DMS53 (cell line): ENCODE measurements around the gene RTP2.
"Not testable (repeated sequence)": the region's sequence is repeated elsewhere in the genome, so short reads cannot be mapped to it uniquely, and the experiment has no call there.

Experiments used
- DNase-seq: peaks from one replicate; lab custom pipeline; 2025; lab: John Stamatoyannopoulos, UW

RTP2 gene

DNA sequence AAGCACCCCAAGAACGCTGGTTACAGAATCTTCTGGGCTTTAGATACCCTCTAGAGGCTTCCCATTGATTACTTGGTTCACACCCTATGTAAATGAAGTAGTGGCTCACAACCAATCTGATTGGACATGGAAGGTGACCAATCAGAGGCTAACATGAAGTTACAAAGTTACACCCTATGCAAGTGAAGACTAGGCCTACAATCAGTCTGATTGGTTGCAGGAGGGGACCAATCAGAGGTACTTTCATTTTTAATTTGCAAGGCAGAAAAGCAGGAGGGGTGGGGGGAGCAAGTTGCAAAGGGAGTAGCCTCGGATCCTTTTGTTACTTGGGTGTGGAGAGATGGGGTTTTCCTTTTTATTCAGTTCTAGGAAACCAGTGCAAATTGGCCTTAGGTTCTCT, 11.1 kb upstream of the RTP2 start:
- no peak for DNase-seq

DNA sequence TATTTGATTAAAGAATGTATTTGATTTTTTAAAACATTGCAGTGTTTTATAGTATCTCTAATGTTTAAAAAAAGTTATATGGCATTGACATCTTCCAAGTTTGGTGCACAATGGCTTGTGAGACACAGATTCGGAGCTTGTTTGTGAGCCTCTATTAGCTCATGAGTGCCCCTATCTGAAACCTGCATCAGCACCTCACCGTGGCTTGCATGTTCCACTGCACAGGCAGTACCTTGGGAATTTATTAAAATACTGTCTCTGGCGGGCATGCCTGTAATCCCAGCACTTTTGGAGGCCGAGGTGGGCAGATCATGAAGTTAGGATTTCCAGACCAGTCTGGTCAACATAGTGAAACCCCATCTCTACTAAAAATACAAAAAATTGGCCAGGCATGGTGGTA, 6.8 kb upstream of the RTP2 start:
- peak; percentile 4 for DNase-seq

DNA sequence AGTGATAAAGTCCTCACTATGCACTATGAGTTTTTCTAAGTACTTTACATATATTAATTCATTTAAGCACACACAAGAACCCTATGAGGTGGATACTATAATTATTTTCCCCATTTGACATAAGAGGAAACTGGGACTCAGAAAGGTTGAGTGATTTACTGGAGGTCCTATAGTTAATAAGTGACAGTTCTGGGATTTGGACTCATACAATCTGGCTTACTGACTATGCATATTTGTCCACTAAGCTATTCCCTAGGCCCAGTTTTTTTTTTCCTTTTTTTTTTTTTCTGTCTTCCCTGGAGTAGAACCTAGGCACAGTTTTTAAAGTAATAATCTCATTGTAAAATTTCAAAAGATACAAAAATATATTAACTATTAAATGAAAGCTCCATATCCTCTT, 6.3 kb upstream of the RTP2 start:
- DNase-seq: no peak

DNA sequence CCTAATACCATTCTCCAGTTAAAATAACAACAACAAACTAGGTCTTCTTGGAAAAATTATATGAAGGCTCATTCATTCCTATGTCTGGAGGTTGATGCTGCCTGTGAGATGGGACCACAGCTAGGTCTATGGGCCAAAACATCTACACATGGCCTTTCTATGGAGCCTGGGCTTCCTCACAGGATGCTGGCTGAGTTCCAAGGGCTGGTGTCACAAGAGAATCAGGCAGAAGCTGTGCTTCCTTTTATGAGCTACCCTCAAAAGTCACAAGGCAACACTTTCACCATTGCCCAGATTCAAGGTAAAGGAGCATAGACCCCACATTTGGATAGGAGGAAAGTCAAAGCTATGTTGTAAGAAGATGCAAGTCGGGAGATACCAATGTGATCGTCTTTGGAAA, 4.6 kb upstream of the RTP2 start:
- DNase-seq: no peak

DNA sequence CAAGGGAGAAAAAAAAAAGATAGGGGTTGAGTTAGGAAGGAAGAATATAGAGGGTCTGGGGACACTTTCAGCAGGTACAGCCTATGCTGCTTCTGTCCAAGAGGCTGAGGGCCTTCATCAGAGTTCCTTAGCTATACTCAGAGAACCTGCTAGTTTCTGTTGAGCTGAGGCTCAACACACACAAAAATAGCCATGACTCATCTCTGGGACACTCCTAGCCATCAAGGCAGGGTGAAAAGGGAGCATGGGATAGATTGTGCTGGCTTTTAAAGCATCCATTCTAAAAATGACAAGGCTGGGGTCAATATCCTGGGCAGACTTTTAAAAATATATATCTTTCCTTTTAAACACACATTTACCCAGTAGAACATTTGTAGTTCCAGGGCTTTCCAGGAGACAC, 2.8 kb upstream of the RTP2 start:
- peak; percentile 5 for DNase-seq

DNA sequence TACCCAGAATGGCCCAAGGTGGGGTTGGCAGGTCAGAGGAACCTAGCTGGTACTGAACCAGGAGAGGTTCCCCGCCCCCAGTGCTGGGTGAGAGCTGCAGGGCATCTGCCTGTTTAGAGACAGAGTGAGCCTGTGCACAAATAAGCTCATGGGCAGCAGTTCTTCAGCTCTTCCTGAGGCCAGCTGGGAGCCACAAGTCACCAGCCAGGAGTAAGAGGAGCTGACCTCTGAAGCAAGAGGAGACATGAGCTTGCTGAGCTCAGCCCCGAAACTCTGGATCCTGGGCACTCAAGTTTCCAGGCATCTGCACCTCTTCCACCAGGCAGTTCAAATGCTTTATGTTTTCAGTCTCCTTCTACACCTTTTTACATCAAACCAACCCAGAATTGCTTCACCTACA, 2.1 kb downstream of the RTP2 start:
- DNase-seq: no peak

DNA sequence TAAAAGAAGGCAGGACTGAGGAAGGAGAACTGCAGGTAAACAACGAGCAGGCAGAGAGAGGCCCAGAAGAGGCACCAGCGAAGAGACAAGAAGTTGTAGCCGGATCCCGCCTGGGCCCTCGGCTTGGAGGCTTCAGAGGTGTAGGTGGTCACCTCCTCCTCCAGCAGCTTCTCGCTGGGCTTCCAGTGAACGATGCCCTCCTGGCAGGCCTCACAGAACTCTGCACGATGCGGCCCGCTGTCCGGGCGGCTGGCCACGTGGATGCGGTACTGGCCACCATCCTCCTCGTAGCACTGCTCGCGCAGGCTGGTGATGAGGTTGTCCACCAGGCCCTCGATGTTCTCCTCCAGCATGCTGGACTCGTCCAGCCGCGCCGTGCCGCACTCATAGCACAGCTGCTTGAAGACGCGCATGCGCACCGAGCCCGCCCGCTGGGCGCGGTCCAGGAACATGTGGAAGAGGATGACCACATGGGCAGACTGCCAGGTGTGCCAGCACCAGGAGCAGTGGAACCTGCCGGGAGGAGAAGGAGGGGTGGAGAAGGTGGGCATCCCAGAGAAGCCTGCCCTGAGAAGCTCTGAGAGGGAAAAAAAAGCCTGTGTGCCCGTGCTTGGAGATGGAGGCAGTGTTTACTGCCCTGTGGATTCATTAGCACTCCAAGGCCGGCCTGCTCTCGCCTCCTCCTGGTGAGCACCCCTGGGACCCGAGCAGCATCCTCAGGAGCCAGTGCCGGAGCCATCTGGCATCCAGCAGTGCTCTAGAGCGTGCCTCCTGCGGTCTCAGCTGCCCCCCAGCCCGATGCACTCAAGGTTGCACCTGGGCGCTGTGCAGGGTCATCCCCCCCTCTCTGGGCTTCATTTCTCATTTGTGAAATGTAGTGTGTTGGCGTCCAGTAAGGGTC, 3.6 kb downstream of the RTP2 start:
- DNase-seq: peak; percentile 65

DNA sequence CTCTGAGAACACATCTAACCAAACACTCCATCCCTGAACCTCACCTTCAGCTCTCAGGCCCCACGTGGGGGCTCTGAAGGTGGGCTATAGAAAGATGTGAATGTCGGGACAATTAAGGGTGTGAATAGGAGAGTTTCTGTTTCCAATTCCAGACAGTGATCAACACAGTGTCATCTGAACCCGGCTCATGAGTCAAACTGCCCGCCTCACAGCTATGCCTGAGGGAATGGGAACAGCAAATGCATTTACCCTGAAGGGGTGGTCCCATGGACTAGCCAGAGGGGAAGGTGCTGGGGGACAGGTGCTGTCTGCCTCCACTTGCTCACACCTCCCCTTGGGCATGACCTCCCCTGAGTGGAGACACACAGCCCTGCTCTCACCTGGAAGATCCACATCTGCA, 6.3 kb downstream of the RTP2 start:
- no peak for DNase-seq

DNA sequence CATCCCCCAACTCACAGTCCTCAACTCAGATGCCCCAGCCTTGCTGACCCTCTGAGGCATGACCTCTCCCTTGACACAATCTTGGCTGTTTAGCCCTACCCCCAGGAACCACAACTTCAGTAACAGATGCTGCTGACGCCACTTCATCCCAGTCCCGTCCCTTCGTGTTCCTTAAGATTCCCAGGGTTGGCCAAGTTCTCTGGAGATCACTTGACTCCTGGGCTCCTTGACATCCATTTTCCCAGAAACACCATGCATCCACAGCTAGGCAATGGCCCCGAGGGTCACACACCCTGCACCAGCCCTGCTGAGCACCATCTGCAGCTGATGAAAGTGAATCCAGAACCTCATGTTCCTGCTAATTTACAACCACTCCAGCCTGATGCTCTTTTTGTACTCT, 6.9 kb downstream of the RTP2 start:
- no peak for DNase-seq

DNA sequence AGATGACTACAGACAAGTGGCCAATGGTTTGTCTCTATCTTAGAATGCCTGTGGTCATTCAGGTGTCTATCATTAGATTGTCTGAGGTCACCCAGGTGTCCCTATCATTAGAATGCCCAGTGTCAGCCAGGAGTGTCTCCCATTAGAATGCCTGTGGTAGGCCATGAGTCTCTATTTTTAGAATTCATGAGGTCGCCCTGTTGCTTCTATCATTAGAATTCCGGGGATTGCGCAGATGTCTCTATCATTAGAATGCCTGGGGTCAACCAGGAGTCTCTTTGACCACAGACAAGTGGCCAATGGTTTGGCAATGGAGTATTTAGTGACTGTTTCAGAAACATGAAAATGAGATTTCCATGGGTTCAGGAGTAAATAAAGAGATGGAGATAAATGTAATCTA, 7.6 kb downstream of the RTP2 start:
- no peak for DNase-seq

DNA sequence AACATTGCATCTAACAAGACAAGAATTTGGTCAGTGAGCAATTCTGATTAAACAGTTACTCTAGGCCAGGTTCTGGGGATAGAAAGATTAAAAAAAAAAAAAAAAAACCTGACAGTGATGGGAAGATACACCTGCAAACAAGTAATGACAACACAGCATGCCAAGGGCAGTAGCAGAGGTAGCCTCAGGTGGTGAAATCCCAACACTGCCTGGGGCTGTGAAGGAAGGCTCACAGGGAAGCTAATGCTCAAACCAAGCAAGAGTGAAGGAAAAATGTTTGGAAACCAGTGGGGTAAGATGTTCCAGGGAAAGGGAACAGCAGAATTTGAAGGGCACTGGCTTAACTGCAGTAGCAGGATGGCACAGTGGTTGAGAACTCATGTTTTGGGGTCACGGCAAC, 8.9 kb downstream of the RTP2 start:
- DNase-seq: no peak

DNA sequence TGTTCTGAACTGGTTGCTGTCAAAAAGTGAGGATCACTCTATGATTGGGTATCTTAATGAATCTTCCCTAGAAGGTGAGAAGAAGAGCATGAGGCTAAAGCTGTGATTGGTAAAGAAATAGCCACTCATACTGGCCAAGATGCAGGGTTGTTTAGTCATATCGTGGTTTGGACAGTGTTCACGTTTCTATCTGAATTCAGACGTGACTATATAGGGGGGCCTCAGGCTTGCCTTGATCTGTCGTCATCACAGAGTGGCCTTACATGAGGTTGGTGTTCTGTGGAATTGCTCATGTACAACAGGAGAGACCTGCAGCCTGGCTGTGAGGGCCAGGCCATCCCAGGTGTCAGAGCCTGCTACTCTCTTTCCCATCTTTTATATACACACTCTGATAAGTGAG, 12.4 kb downstream of the RTP2 start:
- no peak for DNase-seq

DNA sequence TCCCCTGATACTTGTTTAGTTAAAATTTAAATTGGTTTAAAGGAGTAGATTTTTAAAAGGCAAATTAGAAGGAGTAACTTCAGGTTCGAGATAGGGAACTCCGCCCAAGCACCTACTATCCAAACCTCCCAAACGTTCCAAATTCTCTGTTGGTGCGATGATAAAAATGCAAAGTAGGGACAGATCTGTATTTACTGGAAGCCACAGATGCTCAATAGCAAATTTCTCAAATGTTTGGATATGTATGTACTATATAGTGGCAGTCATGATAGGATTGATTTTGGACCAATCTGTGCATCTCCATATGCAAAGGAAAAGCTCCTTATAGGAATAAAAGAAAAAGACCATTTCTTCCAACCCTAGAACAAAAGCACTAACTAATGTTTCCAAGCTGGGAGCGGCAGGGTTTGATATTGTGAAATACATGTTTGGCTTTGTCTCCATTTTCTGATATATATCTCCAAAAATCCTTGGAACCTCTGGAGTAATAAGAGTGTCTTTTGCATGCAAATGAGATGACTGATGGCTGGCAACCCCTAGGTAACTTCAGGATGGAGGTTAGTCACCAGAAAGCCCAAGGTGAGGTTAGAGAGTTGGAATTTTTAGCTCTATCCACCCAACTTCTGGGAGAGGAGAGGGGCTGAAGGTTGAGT, 15.6 kb downstream of the RTP2 start:
- no peak for DNase-seq

DNA sequence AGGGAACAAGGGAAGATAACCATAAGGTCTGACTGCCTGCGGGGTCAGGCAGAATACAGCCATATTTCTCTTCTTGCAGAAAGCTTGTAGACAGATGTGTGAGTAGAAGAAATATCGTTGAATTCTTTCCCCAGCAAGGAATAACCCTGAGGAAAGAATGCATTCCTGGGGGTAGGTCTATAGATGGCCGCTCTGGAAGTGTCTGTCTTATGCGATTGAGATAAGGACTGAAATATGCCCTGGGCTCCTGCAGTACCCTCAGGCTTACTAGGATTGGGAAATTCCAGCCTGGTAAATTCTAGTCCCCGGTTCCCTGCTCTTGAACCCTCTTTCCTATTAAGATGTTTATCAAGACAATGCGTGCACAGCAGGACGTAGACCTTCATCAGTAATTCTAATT, 16.4 kb downstream of the RTP2 start:
- DNase-seq: no peak

DNA sequence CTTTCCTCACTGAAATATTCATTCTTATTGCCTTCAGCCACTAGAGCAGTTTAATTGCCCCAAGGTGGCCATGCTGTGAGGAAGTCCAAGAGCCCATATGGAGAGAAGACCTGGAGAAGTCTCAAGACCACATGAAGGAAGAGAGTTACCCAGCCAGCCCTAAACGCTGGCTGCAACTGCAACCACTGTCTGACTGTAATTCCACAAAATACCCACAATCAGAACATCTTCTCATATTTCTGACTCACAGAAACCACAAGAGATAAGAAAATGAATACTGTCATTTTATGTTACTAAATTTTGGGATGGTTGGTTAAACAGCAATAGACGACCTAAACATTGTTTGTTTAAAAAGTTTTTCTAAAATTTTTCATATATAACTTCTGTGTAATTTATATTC, 17.5 kb downstream of the RTP2 start:
- DNase-seq: no peak

DNA sequence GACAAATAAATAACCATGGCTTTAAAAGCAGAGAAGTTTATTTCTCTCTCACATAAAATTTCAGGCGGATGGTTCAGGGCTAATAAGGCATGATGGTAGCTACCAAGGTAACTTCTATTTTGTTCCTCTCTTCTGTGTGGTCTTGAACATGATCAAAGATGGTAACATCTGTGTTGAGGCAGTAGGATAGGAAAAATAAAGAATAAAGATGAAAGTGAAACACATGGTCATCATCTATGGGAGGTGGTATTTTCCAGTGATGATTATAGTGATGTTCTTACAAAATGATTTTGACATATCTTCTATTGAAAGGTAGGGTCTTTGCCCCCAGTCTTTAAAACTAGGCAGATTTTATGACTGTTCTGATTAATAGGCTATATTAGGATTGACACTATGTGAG, 17.9 kb downstream of the RTP2 start:
- DNase-seq: no peak

DNA sequence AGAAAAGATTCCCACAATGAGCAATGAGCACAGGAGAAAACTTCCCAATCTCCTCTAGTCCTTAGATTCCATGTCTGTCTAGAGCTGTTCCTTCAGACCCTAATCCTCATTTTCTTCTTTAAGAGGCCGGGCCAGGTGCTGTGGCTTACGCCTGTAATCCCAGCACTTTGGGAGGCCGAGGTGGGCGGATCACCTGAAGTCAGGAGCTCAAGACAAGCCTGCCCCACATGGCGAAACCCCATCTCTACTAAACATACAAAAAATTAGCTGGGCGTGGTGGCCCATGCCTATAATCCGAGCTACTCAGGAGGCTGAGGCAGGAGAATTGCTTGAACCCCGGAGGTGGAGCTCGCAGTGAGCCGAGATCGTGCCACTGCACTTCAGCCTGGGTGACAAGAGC, 20.6 kb downstream of the RTP2 start:
- DNase-seq: not testable (repeated sequence)

DNA sequence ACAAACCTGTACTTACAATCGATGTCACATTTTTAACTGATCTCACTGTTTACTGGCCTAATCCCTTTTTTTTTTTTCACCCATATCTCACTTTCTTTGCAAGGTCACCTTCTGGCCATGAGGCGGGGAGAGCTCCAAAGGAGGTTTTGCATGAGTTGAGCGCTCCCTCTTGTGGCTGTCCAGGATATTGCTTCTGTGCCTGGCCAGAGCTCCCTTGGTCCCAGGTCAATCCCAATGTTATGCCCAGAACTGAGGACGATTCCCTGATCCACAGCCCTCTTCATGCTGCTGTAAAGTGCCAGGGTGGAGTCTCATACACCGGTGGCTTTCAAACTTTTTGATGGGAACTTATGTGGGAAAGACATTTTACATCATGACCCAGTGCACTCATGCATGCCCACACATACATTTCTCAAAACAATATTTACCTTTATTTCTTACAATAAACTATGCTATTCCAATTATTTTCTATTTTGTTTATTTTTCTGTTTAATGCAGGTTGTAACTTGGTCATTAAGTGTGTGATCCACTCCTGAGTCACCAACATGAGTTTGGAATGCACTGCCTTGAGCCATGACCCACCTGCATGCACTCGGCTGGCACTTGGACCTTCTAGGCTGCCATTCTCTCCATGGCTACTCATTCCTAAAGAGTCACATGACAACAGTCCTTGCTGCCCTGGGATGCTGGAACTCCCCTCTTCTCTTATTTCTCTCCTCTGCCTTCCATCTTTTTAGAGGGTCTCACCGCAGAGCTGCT, 22.5 kb downstream of the RTP2 start:
- peak; percentile 87 for DNase-seq

DNA sequence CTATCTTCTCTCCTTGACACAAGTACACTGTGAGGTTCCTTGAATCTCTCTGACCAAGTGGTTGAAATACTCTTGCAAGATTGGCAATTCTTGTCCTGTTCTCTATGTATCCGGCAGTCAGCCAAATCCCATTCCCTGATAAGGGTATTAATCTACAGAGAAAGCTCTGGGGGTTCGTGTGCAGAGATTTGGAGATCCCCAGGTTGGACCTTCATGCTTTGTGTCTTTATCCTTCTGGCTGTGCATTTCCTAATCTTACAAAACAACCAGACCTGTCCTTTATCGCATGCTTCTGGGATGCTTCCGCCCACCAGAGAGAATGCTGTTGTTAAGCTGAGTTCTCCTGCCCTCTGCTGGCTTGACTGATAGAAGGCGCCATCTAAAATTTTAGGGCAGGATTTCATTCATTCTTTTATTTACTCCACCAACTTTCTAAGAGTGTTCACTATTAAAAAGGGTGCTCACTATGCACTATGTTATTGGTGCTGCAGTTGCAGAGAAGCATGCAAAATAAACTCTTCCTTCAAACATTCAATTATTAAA, 23.6 kb downstream of the RTP2 start:
- DNase-seq: peak; percentile 78

DNA sequence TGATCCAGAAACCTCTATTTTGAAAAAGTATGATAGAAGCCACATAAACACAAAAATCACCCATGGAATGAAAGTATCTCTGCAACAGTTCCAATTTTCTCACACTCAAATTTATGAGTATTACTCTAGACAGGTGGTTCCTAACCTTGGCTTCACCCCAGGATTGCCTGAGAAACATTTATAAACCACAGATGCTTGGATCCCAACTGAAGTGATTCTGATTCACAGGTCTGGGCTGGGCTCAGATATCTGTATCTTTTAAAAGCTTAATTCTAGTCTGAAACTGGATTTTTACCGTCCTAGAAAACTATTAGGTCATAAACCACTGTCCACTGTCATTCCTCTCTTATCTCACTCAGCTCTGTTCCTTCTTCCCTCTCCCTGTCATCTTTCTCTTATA, 24.8 kb downstream of the RTP2 start:
- DNase-seq: no peak

DNA sequence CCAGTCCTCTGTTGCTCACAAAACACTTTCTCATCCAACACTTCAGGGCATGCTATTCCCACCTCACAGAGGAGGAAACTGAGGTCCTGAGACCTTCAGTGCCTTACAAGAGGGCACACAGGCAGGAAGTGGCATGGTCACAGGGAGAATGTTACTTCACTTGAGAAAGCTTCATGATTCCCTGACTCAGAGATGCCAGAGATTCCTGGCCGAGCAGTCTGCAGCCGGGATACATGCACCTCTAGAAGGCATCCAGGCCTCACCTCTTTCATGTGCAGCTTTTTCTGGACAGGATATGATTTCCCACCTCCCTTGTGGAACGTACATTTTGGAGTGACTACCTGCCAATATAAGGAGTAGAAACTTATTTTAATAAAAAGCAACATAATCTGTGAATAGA, 29.3 kb downstream of the RTP2 start:
- no peak for DNase-seq

DNA sequence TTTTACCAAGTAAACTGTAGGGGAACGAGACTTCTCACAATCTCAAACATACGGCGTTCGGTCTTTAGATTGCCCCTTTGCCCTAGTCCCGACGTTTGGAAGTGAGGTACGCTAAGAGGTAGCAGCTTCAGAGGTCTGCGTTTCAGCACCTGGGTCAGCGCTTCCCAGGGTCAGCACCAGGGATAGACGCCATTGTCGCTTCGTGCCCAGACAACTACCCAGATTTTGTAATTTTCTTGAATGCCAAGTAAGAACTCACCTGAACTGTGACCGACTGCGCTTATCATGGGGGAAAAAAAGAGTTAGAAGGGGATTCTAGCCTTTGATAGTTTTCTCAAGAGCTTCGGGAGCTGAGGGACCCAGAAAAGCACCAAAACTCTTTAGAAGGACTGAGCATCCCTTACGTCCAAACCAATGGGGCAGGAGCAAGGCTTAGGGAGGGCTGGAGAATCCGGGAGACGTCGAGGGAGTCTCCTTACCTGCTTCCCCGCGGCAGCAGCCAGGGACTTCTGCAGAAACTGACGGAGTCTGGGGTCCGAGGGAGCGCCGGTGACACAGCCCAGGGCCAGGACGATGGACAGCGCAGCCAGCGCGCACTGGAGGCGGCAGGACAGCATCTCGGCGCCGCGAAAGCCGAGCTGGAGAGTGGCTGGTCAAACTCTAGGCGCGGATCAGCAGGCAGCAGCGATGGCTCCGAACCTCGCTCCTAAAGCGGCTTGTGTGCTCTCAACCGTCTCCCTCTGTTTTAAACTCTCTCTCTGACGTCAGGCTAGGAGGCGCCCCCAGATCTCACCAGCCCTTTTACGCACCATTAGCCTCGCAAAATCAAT, 32.5 kb downstream of the RTP2 start, which contains the start of gene SST:
TSS of gene SST (minus strand) at position 720 of the 830 bp plus-strand sequence. CDS start at position 617, 103 bp downstream.
- DNase-seq: peak; percentile 75
